Measurements from ENCODE around the gene PLA1A.

GRCh38 chr3:119659606-119660291, 62.1 kb downstream of the PLA1A start:
- TF ChIP-seq MAX (IDR thresholded peaks at IDR 0.05; ENCODE audit: low read depth, low read length) (no peak), MYC (IDR thresholded peaks at IDR 0.05; ENCODE audit: low read depth, low read length) (no peak), CTCF (IDR thresholded peaks at IDR 0.05; ENCODE audit: low read depth, low read length) (no peak)
